Activated CD4-positive, alpha-beta T cell treated with anti-CD3 and anti-CD28 coated beads for 1 hour (primary cell): ENCODE measurements around the gene LSR.

Experiments used
- DNase-seq: peaks from one replicate; pipeline ENCODE4 v3.0.0-alpha.2; 2020

LSR gene

DNA sequence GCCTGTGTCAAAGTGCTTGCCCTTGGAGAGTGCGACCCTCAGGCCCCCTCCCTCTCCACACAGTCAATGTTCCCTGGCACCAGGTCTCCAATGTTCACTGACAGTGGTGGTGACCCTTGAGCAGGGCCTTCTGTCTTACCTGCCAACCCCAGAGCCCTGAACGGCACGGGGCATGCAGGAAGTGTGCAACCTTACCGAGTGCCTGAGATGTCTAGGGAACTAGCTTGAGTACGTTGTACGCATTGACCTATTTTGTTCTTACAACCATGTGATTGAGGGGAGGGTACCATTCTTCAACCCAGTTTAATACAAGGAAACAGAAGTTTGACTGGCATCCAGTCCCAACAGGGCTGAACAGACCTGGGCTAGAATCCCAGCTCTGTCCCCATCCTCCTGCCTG lies 56.4 kb downstream of the LSR start:
- no peak for DNase-seq

DNA sequence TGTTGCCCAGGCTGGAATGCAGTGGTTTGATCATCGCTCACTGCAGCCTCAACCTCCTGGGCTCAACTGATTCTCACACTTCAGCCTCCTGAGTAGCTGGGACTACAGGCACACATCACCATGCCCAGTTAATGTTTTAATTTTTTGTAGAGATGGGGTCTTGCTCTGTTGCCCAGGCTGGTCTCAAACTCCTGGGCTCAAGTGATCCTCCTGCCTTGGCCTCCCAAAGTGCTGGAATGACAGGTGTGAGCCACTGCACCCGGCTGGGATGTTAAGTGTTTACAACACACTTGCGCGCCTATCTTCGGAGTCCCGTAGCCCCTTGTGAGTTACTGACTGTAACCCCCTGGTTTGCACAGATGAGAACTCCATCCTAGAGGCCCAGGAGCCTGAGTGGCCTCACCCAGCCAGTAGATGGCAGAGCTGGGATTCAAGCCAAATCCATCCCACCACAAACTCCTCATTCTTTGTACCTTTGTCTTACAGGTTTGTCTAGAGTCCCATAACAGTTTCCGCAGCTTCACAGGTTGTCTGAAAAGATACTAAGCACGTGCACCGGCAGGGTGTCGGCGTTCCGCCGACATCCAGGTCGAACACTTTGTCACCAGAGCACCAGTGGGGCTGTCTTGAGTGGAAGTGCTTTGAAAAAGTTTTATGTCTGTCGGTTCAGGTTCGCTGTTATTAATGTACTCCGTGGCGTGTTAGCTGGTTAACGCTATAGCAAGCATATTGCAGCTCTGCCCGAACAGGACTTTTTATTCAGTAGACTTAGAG lies 57.9 kb downstream of the LSR start:
- no peak for DNase-seq

- no peak for DNase-seq
These were observed 59.1 kb downstream of the LSR start for GRCh38 chr19:35307931-35308330.

GRCh38 chr19:35308910-35309309 lies 60.1 kb downstream of the LSR start:
- no peak for DNase-seq

DNA sequence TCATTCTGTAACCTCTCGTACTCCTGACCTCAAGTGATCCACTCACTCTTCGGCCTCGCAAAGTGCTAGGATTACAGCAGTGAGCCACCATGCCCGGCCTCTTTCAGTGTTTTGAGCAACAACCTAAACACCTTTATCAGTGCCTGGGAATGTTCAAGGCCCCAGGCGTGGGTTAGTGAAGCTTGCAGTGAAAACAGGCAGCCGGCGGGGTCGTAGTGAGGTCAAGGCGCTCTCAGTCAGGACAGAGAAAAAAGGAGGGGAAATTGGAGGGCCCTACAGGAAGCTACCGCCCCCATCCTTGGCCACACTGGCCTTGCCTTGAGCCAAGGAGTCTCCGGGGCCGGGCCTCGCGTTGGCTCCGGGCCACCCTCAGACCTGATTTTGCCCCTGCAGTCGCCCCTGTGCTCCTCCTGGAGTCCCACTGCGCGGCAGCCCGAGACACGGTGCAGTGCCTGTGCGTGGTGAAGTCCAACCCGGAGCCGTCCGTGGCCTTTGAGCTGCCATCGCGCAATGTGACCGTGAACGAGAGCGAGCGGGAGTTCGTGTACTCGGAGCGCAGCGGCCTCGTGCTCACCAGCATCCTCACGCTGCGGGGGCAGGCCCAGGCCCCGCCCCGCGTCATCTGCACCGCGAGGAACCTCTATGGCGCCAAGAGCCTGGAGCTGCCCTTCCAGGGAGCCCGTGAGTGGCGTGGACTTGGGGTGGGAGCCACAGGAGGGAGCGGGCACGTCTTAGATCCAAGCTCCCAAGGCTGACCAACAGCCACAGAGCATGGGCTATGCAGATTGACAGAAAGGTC lies 60.9 kb downstream of the LSR start:
- DNase-seq: no peak

GRCh38 chr19:35310331-35310730 lies 61.5 kb downstream of the LSR start:
- no peak for DNase-seq

GRCh38 chr19:35310811-35311465 lies 62.1 kb downstream of the LSR start:
- no peak for DNase-seq

- DNase-seq: no peak
These were observed 63.3 kb downstream of the LSR start for GRCh38 chr19:35311901-35312665.

GRCh38 chr19:35313587-35313986 lies 64.8 kb downstream of the LSR start:
- no peak for DNase-seq

DNA sequence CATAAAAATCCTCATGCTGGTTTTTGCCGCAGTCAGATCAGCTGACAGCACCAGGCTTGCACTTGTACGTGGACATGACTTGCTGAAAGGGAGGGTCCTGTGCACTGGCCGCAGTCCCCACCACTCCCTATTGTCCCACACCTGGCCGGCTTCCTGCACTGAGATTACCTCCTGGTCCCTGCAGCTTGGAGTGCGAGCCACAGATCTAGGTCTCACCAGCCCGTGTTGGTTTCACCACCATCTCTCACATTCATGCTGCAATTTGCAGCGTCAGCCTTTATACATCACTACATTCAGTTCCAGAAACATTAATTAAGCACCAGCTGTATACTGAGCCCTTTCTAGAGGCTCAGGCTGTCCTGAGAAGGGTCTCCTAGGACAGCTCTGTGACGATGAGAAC lies 65.2 kb downstream of the LSR start:
- no peak for DNase-seq

- DNase-seq: no peak
These were observed 66.2 kb downstream of the LSR start for GRCh38 chr19:35314858-35315470.

GRCh38 chr19:35315883-35316282 lies 67.1 kb downstream of the LSR start:
- DNase-seq: no peak

GRCh38 chr19:35316560-35316959 lies 67.8 kb downstream of the LSR start:
- DNase-seq: no peak
